GM18870 (cell line): ENCODE measurements around the gene SIRT7.
"Not testable (repeated sequence)": the region's sequence is repeated elsewhere in the genome, so short reads cannot be mapped to it uniquely, and the experiment has no call there.

ENCODE experiments used
- ATAC-seq: cut with Tn5 transposase; IDR thresholded peaks from one replicate; pipeline ENCODE4 v1.9.1; 2021; ENCODE audit warnings: moderate library complexity; ENCODE audit not compliant: unreplicated experiment

SIRT7 gene

GRCh38 chr17:81921537-81921862, 3.5 kb upstream of the SIRT7 start:
- ATAC-seq: no peak

- ATAC-seq: no peak
These were observed 2.9 kb upstream of the SIRT7 start for GRCh38 chr17:81920612-81921536.

- no peak for ATAC-seq
These were observed 1.0 kb upstream of the SIRT7 start for GRCh38 chr17:81918832-81919545.

- not testable (repeated sequence) for ATAC-seq
These were observed 325 bp upstream of the SIRT7 start for GRCh38 chr17:81918333-81918669.

- ATAC-seq: no peak
These were observed 1.6 kb downstream of the SIRT7 start for GRCh38 chr17:81916234-81917001.

GRCh38 chr17:81915331-81915730, 2.6 kb downstream of the SIRT7 start:
- no peak for ATAC-seq

- no peak for ATAC-seq
These were observed 3.7 kb downstream of the SIRT7 start for GRCh38 chr17:81914103-81914850.

GRCh38 chr17:81913394-81914102, 4.4 kb downstream of the SIRT7 start:
- ATAC-seq: no peak

- no peak for ATAC-seq
These were observed 5.3 kb downstream of the SIRT7 start for GRCh38 chr17:81912441-81913309.

GRCh38 chr17:81911969-81912368, 6.0 kb downstream of the SIRT7 start:
- no peak for ATAC-seq

GRCh38 chr17:81911277-81911961, 6.6 kb downstream of the SIRT7 start, which contains the start of gene PCYT2:
PCYT2 (minus strand) TSS chr17:81911399; CDS start chr17:81911355, 44 bp downstream.
- no peak for ATAC-seq

GRCh38 chr17:81910840-81911276, 7.1 kb downstream of the SIRT7 start:
- ATAC-seq: no peak

- ATAC-seq: no peak
These were observed 7.8 kb downstream of the SIRT7 start for GRCh38 chr17:81909966-81910839.

GRCh38 chr17:81909231-81909630, 8.7 kb downstream of the SIRT7 start:
- no peak for ATAC-seq

GRCh38 chr17:81908793-81909192, 9.2 kb downstream of the SIRT7 start:
- no peak for ATAC-seq

GRCh38 chr17:81907219-81908145, 10.5 kb downstream of the SIRT7 start:
- ATAC-seq: no peak
